NOMO-1 (cell line): ENCODE data around the gene CLSTN1.
"Not testable (repeated sequence)": the region's sequence is repeated elsewhere in the genome, so short reads cannot be mapped to it uniquely, and the experiment has no call there.

Experiments used
- DNase-seq, 2 experiments: peaks; one replicate each; lab custom pipeline; 2025; ENCODE audit not compliant: unreplicated experiment in 2 of 2; lab: John Stamatoyannopoulos, UW

Gene CLSTN1

GRCh38 chr1:9826616-9827015 lies 2.9 kb upstream of the CLSTN1 start:
- DNase-seq = no peak

- DNase-seq = no peak
Observed at GRCh38 chr1:9826087-9826486, 2.3 kb upstream of the CLSTN1 start.

GRCh38 chr1:9825093-9826074 lies 1.6 kb upstream of the CLSTN1 start:
- DNase-seq = peak; percentile 56 to 62

GRCh38 chr1:9824702-9825089 lies 931 bp upstream of the CLSTN1 start:
- DNase-seq = no peak

GRCh38 chr1:9823693-9823942 lies 147 bp downstream of the CLSTN1 start:
- no peak for DNase-seq

- DNase-seq = peak in 1 of 2 experiments; percentile 31
Observed at GRCh38 chr1:9822897-9823692, 670 bp downstream of the CLSTN1 start.

GRCh38 chr1:9822490-9822889 lies 1.3 kb downstream of the CLSTN1 start:
- no peak for DNase-seq

- no peak for DNase-seq
Observed at GRCh38 chr1:9821710-9822109, 2.1 kb downstream of the CLSTN1 start.

- no peak for DNase-seq
Observed at GRCh38 chr1:9820521-9820920, 3.2 kb downstream of the CLSTN1 start.

- no peak for DNase-seq
Observed at GRCh38 chr1:9817734-9818133, 6.0 kb downstream of the CLSTN1 start.

- no peak for DNase-seq
Observed at GRCh38 chr1:9816199-9816598, 7.6 kb downstream of the CLSTN1 start.

- DNase-seq = peak in 1 of 2 experiments; percentile 77
Observed at GRCh38 chr1:9815150-9815549, 8.6 kb downstream of the CLSTN1 start.

- no peak for DNase-seq
Observed at GRCh38 chr1:9814619-9815018, 9.1 kb downstream of the CLSTN1 start.

- no peak for DNase-seq
Observed at GRCh38 chr1:9811239-9811966, 12.4 kb downstream of the CLSTN1 start.

- DNase-seq = no peak
Observed at GRCh38 chr1:9809100-9809510, 14.7 kb downstream of the CLSTN1 start.

- DNase-seq = no peak
Observed at GRCh38 chr1:9808459-9808858, 15.3 kb downstream of the CLSTN1 start.

GRCh38 chr1:9807541-9807940 lies 16.2 kb downstream of the CLSTN1 start:
- no peak for DNase-seq

GRCh38 chr1:9805972-9806371 lies 17.8 kb downstream of the CLSTN1 start:
- not testable (repeated sequence) for DNase-seq

- no peak for DNase-seq
Observed at GRCh38 chr1:9805006-9805508, 18.7 kb downstream of the CLSTN1 start.

- DNase-seq = not testable (repeated sequence)
Observed at GRCh38 chr1:9803003-9803918, 20.5 kb downstream of the CLSTN1 start.
